PC-9 (cell line): ENCODE results near the gene HLCS. TPM values are rescaled to one million over a fixed set of nuclear protein-coding genes. Genes with fewer than 3 reads are reported as not detected.

ENCODE experiments used
- BruUV-seq: library from RNA; stranded (reverse); fragments of 400-500 nt; replicated peaks from 2 replicates; lab custom pipeline; 2021; lab: Mats Ljungman, UMichigan
- CTCF ChIA-PET: fragments of 300-600 bp; sonication (Branson Sonifier 250); formaldehyde crosslinking; loops from one replicate; lab custom pipeline; 2022; ENCODE audit warnings: antibody characterized with exemption; lab: Charles Lee
- POLR2A ChIA-PET: fragments of 300-600 bp; sonication (Branson Sonifier 250); formaldehyde crosslinking; loops from one replicate; lab custom pipeline; 2022; ENCODE audit warnings: antibody characterized with exemption; ENCODE audit not compliant: unreplicated experiment; lab: Charles Lee
- DNase-seq, 2 experiments: peaks; one replicate each; pipeline versions ENCODE4 v3.0.0 to v3.0.0-alpha.2; 2015 to 2022; ENCODE audit warnings: mixed read lengths in 1 of 2
- H2AFZ ChIP-seq: fragments of 200-600 bp; sonication (generic); 2 replicates; pipeline ENCODE4 v1.8.1; 2017; ENCODE audit warnings: antibody characterized with exemption
- H3F3A ChIP-seq: fragments of 200-600 bp; sonication (generic); 2 replicates; pipeline ENCODE4 v1.8.1; 2017; ENCODE audit warnings: antibody characterized with exemption, mild to moderate bottlenecking, low read depth; ENCODE audit not compliant: insufficient read depth
- H3K27ac ChIP-seq: fragments of 200-600 bp; sonication (generic); 2 replicates; pipeline ENCODE4 v1.6.1; 2016; ENCODE audit warnings: mixed run types
- H3K27me3 ChIP-seq: fragments of 200-600 bp; sonication (generic); 2 replicates; pipeline ENCODE4 v1.6.1; 2016; ENCODE audit warnings: low read depth, mixed run types; ENCODE audit not compliant: insufficient read depth
- H3K36me3 ChIP-seq: fragments of 200-600 bp; sonication (generic); 2 replicates; pipeline ENCODE4 v1.6.1; 2016; ENCODE audit warnings: low read depth, mixed run types
- H3K4me1 ChIP-seq: fragments of 200-600 bp; sonication (generic); replicated peaks from 2 replicates; pipeline ENCODE4 v1.6.1; 2016; ENCODE audit warnings: mixed run types; ENCODE audit not compliant: insufficient read depth
- H3K4me2 ChIP-seq: fragments of 200-600 bp; sonication (generic); 2 replicates; pipeline ENCODE4 v1.6.1; 2017; ENCODE audit warnings: mixed run types
- H3K4me3 ChIP-seq: fragments of 200-600 bp; sonication (generic); 2 replicates; pipeline ENCODE4 v1.6.1; 2016; ENCODE audit warnings: mixed run types
- H3K79me2 ChIP-seq: fragments of 200-600 bp; sonication (generic); 2 replicates; pipeline ENCODE4 v1.6.1; 2017; ENCODE audit warnings: low read depth, mixed run types
- H3K9me2 ChIP-seq: fragments of 200-600 bp; sonication (generic); 2 replicates; pipeline ENCODE4 v1.8.1; 2017; ENCODE audit warnings: mild to moderate bottlenecking; ENCODE audit not compliant: insufficient read depth
- H3K9me3 ChIP-seq: fragments of 200-600 bp; sonication (generic); 2 replicates; pipeline ENCODE4 v1.8.1; 2016; ENCODE audit warnings: low read depth; ENCODE audit not compliant: insufficient read depth
- H4K20me1 ChIP-seq: fragments of 200-600 bp; sonication (generic); 2 replicates; pipeline ENCODE4 v1.8.1; 2017; ENCODE audit not compliant: insufficient read depth
- EZH2 ChIP-seq: fragments of 200-600 bp; sonication (generic); IDR thresholded peaks from 2 replicates; pipeline ENCODE4 v1.8.0; 2017; ENCODE audit warnings: antibody characterized with exemption, low read depth
- intact Hi-C: fragments of 100-400 bp; cut with micrococcal nuclease; formaldehyde crosslinking; loops from one replicate; pipeline ENCODE4 v1.10.0; 2022; ENCODE audit not compliant: unreplicated experiment
- total RNA-seq: library from RNA; stranded (reverse); gene quantifications from 2 replicates; pipeline ENCODE4 v1.2.3, GENCODE V29; 2021
- TF ChIP-seq, protein P1 (sequence below): fragments of 200-600 bp; sonication (generic); conservative IDR thresholded peaks from 2 replicates; pipeline ENCODE4 v1.6.1; 2017; ENCODE audit warnings: mixed run types, antibody characterized with exemption, mild to moderate bottlenecking, moderate library complexity

The HLCS gene
- total RNA-seq, 1 experiment from 2014 or later: 21.6 TPM

DNA sequence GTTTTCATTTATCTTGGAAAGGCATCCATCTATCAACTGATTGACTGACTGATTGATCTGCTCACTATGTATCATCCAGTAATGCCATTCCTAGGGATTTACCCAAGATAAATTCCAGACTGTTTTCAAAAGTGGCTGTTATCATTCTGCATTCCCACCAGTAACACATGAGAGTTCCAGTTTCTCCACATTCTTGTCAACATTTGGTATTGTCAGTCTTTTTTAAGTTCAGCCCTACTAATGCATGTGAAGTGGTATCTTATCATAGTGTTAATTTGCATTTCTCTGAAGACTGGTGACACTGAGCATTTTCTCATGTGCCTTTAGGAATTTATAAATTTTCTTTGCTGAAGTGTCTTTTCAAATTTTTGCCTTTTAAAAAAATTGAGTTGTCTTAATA, 168.0 kb downstream of the HLCS start:
- Histone ChIP-seq H3K4me1 (no peaks in the 10 kb centered on the region), H3K4me2 (no peak overlapping the region), H3K79me2 (no peaks in the 10 kb centered on the region), H2AFZ (no peak overlapping the region), H3F3A (no peaks in the 10 kb centered on the region), H3K4me3 (no peak overlapping the region), H3K9me3 (no peaks in the 10 kb centered on the region; the same call in 1 of the 2 replicates), H4K20me1 (no peaks in the 10 kb centered on the region), H3K27ac (no peak overlapping the region), H3K27me3 (no peaks in the 10 kb centered on the region), H3K36me3 (no peaks in the 10 kb centered on the region), H3K9me2 (no peaks in the 10 kb centered on the region)
- intact Hi-C loops: no loop called here
- CTCF ChIA-PET: no interaction called here
- no peak for TF ChIP-seq EZH2
- TF ChIP-seq, protein P1, sequence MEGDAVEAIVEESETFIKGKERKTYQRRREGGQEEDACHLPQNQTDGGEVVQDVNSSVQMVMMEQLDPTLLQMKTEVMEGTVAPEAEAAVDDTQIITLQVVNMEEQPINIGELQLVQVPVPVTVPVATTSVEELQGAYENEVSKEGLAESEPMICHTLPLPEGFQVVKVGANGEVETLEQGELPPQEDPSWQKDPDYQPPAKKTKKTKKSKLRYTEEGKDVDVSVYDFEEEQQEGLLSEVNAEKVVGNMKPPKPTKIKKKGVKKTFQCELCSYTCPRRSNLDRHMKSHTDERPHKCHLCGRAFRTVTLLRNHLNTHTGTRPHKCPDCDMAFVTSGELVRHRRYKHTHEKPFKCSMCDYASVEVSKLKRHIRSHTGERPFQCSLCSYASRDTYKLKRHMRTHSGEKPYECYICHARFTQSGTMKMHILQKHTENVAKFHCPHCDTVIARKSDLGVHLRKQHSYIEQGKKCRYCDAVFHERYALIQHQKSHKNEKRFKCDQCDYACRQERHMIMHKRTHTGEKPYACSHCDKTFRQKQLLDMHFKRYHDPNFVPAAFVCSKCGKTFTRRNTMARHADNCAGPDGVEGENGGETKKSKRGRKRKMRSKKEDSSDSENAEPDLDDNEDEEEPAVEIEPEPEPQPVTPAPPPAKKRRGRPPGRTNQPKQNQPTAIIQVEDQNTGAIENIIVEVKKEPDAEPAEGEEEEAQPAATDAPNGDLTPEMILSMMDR: no peak
- no peak for DNase-seq
- POLR2A ChIA-PET: no interaction called here
- BruUV-seq: no TSS peak

DNA sequence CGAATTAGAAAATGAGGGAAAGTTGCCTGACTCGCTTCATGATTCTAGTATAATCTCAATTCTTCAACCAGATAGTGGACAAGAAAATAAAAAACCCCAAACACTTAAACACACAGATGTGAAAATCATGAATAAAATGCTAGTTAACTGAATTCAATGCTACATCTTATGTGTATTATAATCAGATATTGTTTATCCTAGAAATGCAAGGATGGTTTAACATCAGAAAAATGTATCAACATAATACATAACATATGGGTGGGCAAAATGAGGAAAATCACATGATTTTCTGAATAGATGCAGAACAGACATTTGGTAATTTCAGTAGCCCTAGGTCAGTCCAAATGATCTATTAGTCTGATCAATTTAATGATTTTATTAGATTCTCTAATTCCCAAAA, 170.4 kb downstream of the HLCS start:
- H3K9me2 ChIP-seq: no peaks in the 10 kb centered on the region
- H3K9me3 ChIP-seq: no peaks in the 10 kb centered on the region; the same call in 1 of the 2 replicates
- no peaks in the 10 kb centered on the region for H3K36me3 ChIP-seq
- no peak overlapping the region for H3K4me3 ChIP-seq
- CTCF ChIA-PET: no interaction called here
- no peaks in the 10 kb centered on the region for H3K4me1 ChIP-seq
- POLR2A ChIA-PET: no interaction called here
- H3K79me2 ChIP-seq: no peaks in the 10 kb centered on the region
- H3F3A ChIP-seq: no peaks in the 10 kb centered on the region
- no peak overlapping the region for H3K4me2 ChIP-seq
- no peak overlapping the region for H3K27ac ChIP-seq
- intact Hi-C loops: no loop called here
- TF ChIP-seq, protein P1: no peak
- TF ChIP-seq EZH2: no peak
- no peaks in the 10 kb centered on the region for H3K27me3 ChIP-seq
- BruUV-seq: no TSS peak
- no peak overlapping the region for H2AFZ ChIP-seq
- H4K20me1 ChIP-seq: no peaks in the 10 kb centered on the region
- no peak for DNase-seq

DNA sequence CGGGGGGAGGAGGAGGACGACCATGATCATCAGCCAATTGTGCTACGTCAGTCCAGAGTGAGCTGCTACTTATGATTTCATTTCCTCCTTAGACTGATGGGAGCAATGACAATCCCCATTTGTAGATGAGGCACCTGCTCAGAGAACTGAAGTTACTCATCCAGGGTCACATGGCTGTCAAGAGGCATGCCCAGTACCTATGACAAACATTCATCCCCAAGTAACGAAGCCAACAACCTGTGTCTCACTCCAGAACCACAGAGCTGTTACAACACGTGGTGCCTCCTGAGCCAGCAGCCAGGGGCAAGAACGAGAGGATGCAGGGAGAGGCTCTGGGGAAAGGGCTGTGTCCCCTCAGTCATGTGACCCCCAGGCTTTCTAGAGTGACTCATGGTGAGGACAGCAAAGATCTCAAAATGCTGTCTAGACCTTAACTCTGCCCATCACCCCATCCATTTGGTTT, 173.9 kb downstream of the HLCS start:
- no peaks in the 10 kb centered on the region for H3K36me3 ChIP-seq
- no peaks in the 10 kb centered on the region for H4K20me1 ChIP-seq
- CTCF ChIA-PET: no interaction called here
- H3K27ac ChIP-seq: no peak overlapping the region
- BruUV-seq: no TSS peak
- POLR2A ChIA-PET: no interaction called here
- no peaks in the 10 kb centered on the region for H3K9me2 ChIP-seq
- intact Hi-C loops: no loop called here
- H3K79me2 ChIP-seq: no peaks in the 10 kb centered on the region
- H2AFZ ChIP-seq: no peak overlapping the region
- DNase-seq: peak in 1 of 2 experiments; percentile 52
- no peak overlapping the region for H3K4me2 ChIP-seq
- H3K4me1 ChIP-seq: peaks cover 13% of the 10 kb centered on the region
- no peak overlapping the region for H3K4me3 ChIP-seq
- H3F3A ChIP-seq: peaks cover 10% of the 10 kb centered on the region; the same call in 1 of the 2 replicates
- TF ChIP-seq, protein P1: no peak
- no peak for TF ChIP-seq EZH2
- H3K9me3 ChIP-seq: no peaks in the 10 kb centered on the region
- H3K27me3 ChIP-seq: no peaks in the 10 kb centered on the region
